Keratinocyte (primary cell): ENCODE data around the gene RABGEF1.

Experiments used
- CTCF ChIP-seq, 3 experiments: IDR thresholded peaks in 1 of 3; conservative IDR thresholded peaks in 1 of 3; optimal IDR thresholded peaks in 1 of 3; 2 replicates in 2 of 3; 3 replicates in 1 of 3; pipeline versions ENCODE3 to v1.5.1; 2011; ENCODE audit warnings: low read length in 3 of 3, mild to moderate bottlenecking in 3 of 3, moderate library complexity in 2 of 3, control low read depth in 1 of 3, inconsistent platforms in 1 of 3; ENCODE audit not compliant: insufficient read depth in 2 of 3; ENCODE audit errors: extremely low read depth in 1 of 3
- EZH2 ChIP-seq: IDR thresholded peaks from one replicate; pipeline ENCODE4 v1.6.1; 2012; ENCODE audit warnings: inconsistent platforms, mild to moderate bottlenecking, low read length, moderate library complexity

- no peak for TF ChIP-seq CTCF (optimal IDR thresholded peaks at IDR 0.05 in 1 of 3, IDR thresholded peaks at IDR 0.05 in 1 of 3, conservative IDR thresholded peaks at IDR 0.05 in 1 of 3; ENCODE audit: extremely low read depth in 1 of 3, insufficient read depth in 2 of 3, low read length in 3 of 3)
- no peak for TF ChIP-seq EZH2
These were observed 14.7 kb upstream of the RABGEF1 start for GRCh38 chr7:66725843-66726242.
